OCI-LY7 (cell line): ENCODE measurements around the gene PIP4K2A. TPM values are rescaled to one million over a fixed set of nuclear protein-coding genes. Genes with fewer than 3 reads are reported as not detected.
A peak's percentile ranks its signal among the peaks of the same experiment; 100 is the strongest.

Experiments
- BruUV-seq: library from RNA; stranded (reverse); fragments of 400-500 nt; replicated peaks from 2 replicates; lab custom pipeline; 2021; lab: Mats Ljungman, UMichigan
- CTCF ChIA-PET: fragments of 300-600 bp; sonication (Branson Sonifier 250); formaldehyde crosslinking; loops from one replicate; lab custom pipeline; 2022; ENCODE audit warnings: antibody characterized with exemption; ENCODE audit not compliant: unreplicated experiment; lab: Charles Lee
- POLR2A ChIA-PET: fragments of 300-600 bp; sonication (Branson Sonifier 250); formaldehyde crosslinking; loops from one replicate; lab custom pipeline; 2022; ENCODE audit warnings: antibody characterized with exemption; lab: Charles Lee
- DNase-seq: peaks from one replicate; pipeline ENCODE4 v3.0.0-alpha.2; 2015; ENCODE audit warnings: low spot score
- H2AFZ ChIP-seq: fragments of 200-600 bp; sonication (generic), shearing (Covaris generic); 2 replicates; pipeline ENCODE4 v1.6.1; 2014; ENCODE audit warnings: mild to moderate bottlenecking, antibody characterized with exemption, low read length, moderate library complexity
- H3K27ac ChIP-seq: fragments of 200-600 bp; sonication (generic); 2 replicates; pipeline ENCODE4 v1.5.1; 2014; ENCODE audit warnings: mixed run types, low read depth, mild to moderate bottlenecking, moderate library complexity, low read length, inconsistent platforms; ENCODE audit not compliant: poor library complexity, severe bottlenecking
- H3K36me3 ChIP-seq: fragments of 200-600 bp; sonication (generic); 2 replicates; pipeline ENCODE4 v1.6.1; 2014; ENCODE audit warnings: mild to moderate bottlenecking, antibody characterized with exemption, low read length, moderate library complexity, mixed read lengths; ENCODE audit not compliant: insufficient read depth
- H3K4me1 ChIP-seq: fragments of 200-600 bp; sonication (generic); 2 replicates; pipeline ENCODE4 v1.5.1; 2014; ENCODE audit warnings: mild to moderate bottlenecking, low read length; ENCODE audit not compliant: insufficient read depth, poor library complexity, severe bottlenecking
- H3K4me2 ChIP-seq: fragments of 200-600 bp; sonication (generic); 2 replicates; pipeline ENCODE4 v1.6.1; 2014; ENCODE audit warnings: mild to moderate bottlenecking, low read length
- H3K4me3 ChIP-seq: fragments of 200-600 bp; sonication (generic); 2 replicates; pipeline ENCODE4 v1.5.1; 2014; ENCODE audit warnings: mild to moderate bottlenecking, low read depth, low read length; ENCODE audit not compliant: poor library complexity, severe bottlenecking
- H3K79me2 ChIP-seq: fragments of 200-600 bp; sonication (generic); 2 replicates; pipeline ENCODE4 v1.6.1; 2016; ENCODE audit warnings: low read depth, mild to moderate bottlenecking, low read length, moderate library complexity, mixed read lengths; ENCODE audit not compliant: insufficient read depth
- H3K9me2 ChIP-seq: fragments of 200-600 bp; sonication (generic); 2 replicates; pipeline ENCODE4 v1.6.1; 2016; ENCODE audit warnings: mild to moderate bottlenecking, low read length, mixed read lengths; ENCODE audit not compliant: insufficient read depth
- H3K9me3 ChIP-seq: fragments of 200-600 bp; sonication (generic); 2 replicates; pipeline ENCODE4 v1.6.1; 2014; ENCODE audit warnings: mild to moderate bottlenecking, mixed run types, low read length, mixed read lengths
- H4K20me1 ChIP-seq: fragments of 200-600 bp; sonication (generic); 2 replicates; pipeline ENCODE4 v1.6.1; 2014; ENCODE audit warnings: mild to moderate bottlenecking, antibody characterized with exemption, low read length, moderate library complexity, mixed read lengths; ENCODE audit not compliant: insufficient read depth
- EZH2phosphoT487 ChIP-seq: fragments of 200-600 bp; sonication (generic); IDR thresholded peaks from 2 replicates; pipeline ENCODE4 v1.6.1; 2018; ENCODE audit warnings: low read depth, borderline replicate concordance, mild to moderate bottlenecking, mixed run types, antibody characterized with exemption, low read length, moderate library complexity, mixed read lengths
- intact Hi-C: fragments of 100-400 bp; cut with micrococcal nuclease; formaldehyde crosslinking; loops from one replicate; pipeline ENCODE4 v1.10.0; 2022; ENCODE audit not compliant: unreplicated experiment
- total RNA-seq, 2 experiments: library from RNA; depleted of rRNA in 1 of 2; stranded (reverse); fragments of >200 nt in 1 of 2; shearing (Covaris generic) in 1 of 2; gene quantifications; 2 replicates each; pipeline ENCODE4 v1.2.3, GENCODE V29; 2014 to 2022
- TF ChIP-seq, protein P1 (sequence below): fragments of 200-600 bp; sonication (generic); conservative IDR thresholded peaks from 2 replicates; pipeline ENCODE4 v1.5.1; 2014; ENCODE audit warnings: mild to moderate bottlenecking, antibody characterized with exemption, low read length, moderate library complexity, mixed read lengths

Gene PIP4K2A
- total RNA-seq, 2 experiments from 2014 or later: 32.5 to 42.6 TPM

DNA sequence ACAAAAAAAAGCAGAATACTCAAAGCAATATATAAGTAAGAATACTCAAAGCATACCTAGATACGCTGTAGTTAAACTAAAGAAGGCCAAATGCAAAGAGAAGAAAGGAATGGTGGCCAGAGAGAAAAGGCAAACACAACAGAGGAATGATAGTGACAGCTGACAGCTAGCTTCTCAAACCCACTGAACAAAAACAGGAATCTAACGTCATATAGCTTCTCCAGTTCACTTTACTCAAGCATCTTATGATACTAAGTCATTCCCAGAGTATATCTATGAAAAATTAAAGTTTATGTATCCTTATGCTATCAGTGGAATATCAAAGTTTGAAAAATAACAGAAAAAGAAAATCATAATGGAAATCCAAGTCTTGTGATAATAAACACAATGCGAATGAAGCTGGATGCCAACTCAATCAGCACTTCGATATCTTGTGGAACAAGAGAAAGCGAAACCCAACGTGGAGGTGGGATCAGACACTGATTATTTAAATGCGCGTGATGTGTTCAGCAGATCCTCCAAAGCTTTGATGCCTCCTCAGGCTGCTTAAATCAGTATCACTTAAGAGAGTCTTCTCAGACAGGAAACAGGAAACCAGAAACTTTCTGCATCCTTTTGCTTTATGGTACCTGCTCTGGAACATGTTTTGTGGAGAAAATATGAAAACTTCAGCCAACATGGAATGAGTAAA lies 102.8 kb downstream of the PIP4K2A start:
- Histone ChIP-seq H3K4me1 (peaks cover 76% of the 10 kb centered on the region), H4K20me1 (no peaks in the 10 kb centered on the region), H3K9me2 (no peaks in the 10 kb centered on the region), H3K9me3 (no peaks in the 10 kb centered on the region; the same call in 1 of the 2 replicates), H3K36me3 (peaks cover 23% of the 10 kb centered on the region), H2AFZ (no peak overlapping the region), H3K4me2 (peak overlapping the region; percentile 49), H3K79me2 (peaks cover 25% of the 10 kb centered on the region; the same call in 1 of the 2 replicates), H3K4me3 (peak overlapping the region; percentile 3), H3K27ac (peak overlapping the region; percentile 31)
- intact Hi-C loops: no loop called here
- CTCF ChIA-PET: no interaction called here
- BruUV-seq: no TSS peak
- TF ChIP-seq EZH2phosphoT487: no peak
- TF ChIP-seq, protein P1, sequence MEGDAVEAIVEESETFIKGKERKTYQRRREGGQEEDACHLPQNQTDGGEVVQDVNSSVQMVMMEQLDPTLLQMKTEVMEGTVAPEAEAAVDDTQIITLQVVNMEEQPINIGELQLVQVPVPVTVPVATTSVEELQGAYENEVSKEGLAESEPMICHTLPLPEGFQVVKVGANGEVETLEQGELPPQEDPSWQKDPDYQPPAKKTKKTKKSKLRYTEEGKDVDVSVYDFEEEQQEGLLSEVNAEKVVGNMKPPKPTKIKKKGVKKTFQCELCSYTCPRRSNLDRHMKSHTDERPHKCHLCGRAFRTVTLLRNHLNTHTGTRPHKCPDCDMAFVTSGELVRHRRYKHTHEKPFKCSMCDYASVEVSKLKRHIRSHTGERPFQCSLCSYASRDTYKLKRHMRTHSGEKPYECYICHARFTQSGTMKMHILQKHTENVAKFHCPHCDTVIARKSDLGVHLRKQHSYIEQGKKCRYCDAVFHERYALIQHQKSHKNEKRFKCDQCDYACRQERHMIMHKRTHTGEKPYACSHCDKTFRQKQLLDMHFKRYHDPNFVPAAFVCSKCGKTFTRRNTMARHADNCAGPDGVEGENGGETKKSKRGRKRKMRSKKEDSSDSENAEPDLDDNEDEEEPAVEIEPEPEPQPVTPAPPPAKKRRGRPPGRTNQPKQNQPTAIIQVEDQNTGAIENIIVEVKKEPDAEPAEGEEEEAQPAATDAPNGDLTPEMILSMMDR: no peak
- DNase-seq: peak; percentile 58
- POLR2A ChIA-PET: interaction anchor here (0.6 to 1.1 kb wide), 5 partner anchors 12 to 287 kb away, joined by 3 to 4 read pairs (median 3); no protein-coding TSS in a partner anchor

DNA sequence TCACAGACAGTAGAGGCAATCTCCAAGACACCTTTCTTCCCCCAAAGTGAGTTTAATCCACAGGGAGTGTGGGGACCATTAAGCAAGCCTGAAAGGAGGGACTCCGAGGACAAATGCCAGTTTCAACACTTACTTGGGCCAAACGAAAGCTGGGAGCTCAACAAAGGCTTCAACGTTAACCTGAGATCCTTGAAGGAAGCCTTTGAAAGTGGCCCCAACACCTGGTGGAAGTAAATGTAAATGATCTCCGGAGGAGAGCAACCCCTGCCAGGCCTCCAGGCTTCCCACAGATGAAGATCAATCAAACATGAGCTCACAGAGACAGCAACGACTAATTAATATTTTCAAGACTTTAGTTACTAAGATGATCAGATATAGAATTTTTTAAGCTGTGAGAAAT lies 103.8 kb downstream of the PIP4K2A start:
- Histone ChIP-seq H3K4me2 (no peak overlapping the region), H3K4me1 (peaks cover 76% of the 10 kb centered on the region), H3K9me2 (no peaks in the 10 kb centered on the region), H4K20me1 (no peaks in the 10 kb centered on the region), H3K36me3 (peaks cover 23% of the 10 kb centered on the region), H3K27ac (no peak overlapping the region), H3K79me2 (peaks cover 15% of the 10 kb centered on the region; the same call in 1 of the 2 replicates), H2AFZ (no peak overlapping the region), H3K9me3 (no peaks in the 10 kb centered on the region; the same call in 1 of the 2 replicates), H3K4me3 (no peak overlapping the region)
- intact Hi-C loops: no loop called here
- BruUV-seq: no TSS peak
- POLR2A ChIA-PET: interaction anchor here (0.7 to 1.4 kb wide), 4 partner anchors 13 to 288 kb away, joined by 3 to 4 read pairs (median 4); no protein-coding TSS in a partner anchor
- CTCF ChIA-PET: no interaction called here
- TF ChIP-seq, protein P1: no peak
- no peak for TF ChIP-seq EZH2phosphoT487
- DNase-seq: no peak
